Adrenal gland (tissue), 12 donors: ENCODE results near the gene CRB1. TPM values are rescaled to one million over a fixed set of nuclear protein-coding genes. Genes with fewer than 3 reads are reported as not detected.
A peak's percentile ranks its signal among the peaks of the same experiment; 100 is the strongest.
"Not testable (repeated sequence)": the region's sequence is repeated elsewhere in the genome, so short reads cannot be mapped to it uniquely, and the experiment has no call there.

ENCODE experiments used
- DNase-seq, 7 donors: peaks; one replicate each; pipeline ENCODE4 v3.0.0-alpha.2; 2019 to 2020
- H3K27ac ChIP-seq, 5 donors: fragments of 200-600 bp; sonication (generic) in 4 of 5; 1 replicate in 3 of 5; 2 replicates in 2 of 5; pipeline versions ENCODE4 v1.5.1 to v1.8.0; 2016 to 2020; ENCODE audit warnings: mild to moderate bottlenecking in 1 of 5
- H3K27me3 ChIP-seq: fragments of 200-600 bp; 2 replicates; pipeline ENCODE4 v1.8.0; 2021
- H3K36me3 ChIP-seq, 2 donors: fragments of 200-600 bp; replicated peaks in 1 of 2; 1 replicate in 1 of 2; 2 replicates in 1 of 2; pipeline versions ENCODE4 v1.5.1 to v1.8.0; 2018 to 2022
- H3K4me1 ChIP-seq, 2 donors: fragments of 200-600 bp; replicated peaks in 1 of 2; 1 replicate in 1 of 2; 2 replicates in 1 of 2; pipeline versions ENCODE4 v1.5.1 to v1.8.0; 2018 to 2021
- H3K4me3 ChIP-seq, 4 donors: fragments of 200-600 bp; sonication (generic) in 3 of 4; one replicate each; pipeline ENCODE4 v1.5.1; 2016 to 2018
- H3K9me3 ChIP-seq, 3 donors: fragments of 200-600 bp; sonication (generic) in 1 of 3; replicated peaks in 1 of 3; 1 replicate in 2 of 3; 2 replicates in 1 of 3; pipeline versions ENCODE4 v1.5.1 to v1.8.0; 2016 to 2021
- POLR2A ChIP-seq, 2 donors: fragments of 450-650 bp; IDR thresholded peaks; one replicate each; pipeline ENCODE4 v1.6.1; 2017; ENCODE audit warnings: antibody characterized with exemption in 2 of 2, mild to moderate bottlenecking in 2 of 2, moderate library complexity in 1 of 2
- WGBS, 4 donors: extraction: QIAGEN DNeasy Blood & Tissue Kit in 2 of 4; methylation state at CpG; one replicate each; pipeline versions ENCODE4 v1.1.5 to v1.1.7; 2013 to 2017; 5-methylcytosine and 5-hydroxymethylcytosine counted together
- intact Hi-C, 2 donors: fragments of 100-400 bp; cut with DNase I; formaldehyde crosslinking; loops; one replicate each; pipeline versions ENCODE4 v1.14.1 to v1.15.0; 2022 to 2023
- polyA plus RNA-seq, 3 donors: library from polyadenylated mRNA; stranded (reverse); fragments of 200-250 nt in 2 of 3; fragments of 350-450 nt in 1 of 3; fragmentation: Illumina TruSeq in 1 of 3; extraction: RNeasy Lipid Tissue Mini Kit (QIAGEN cat#74804) in 1 of 3; gene quantifications; one replicate each; pipeline ENCODE4 v1.2.3, GENCODE V29; 2013 to 2014
- total RNA-seq, 9 donors: library from RNA; depleted of rRNA in 4 of 9; stranded (reverse); fragments of >200 nt in 4 of 9; fragments of 120-200 nt in 1 of 9; fragmentation: NEBNext Ultra II Directional in 1 of 9; extraction: Animal tissue kit (Norgen Biotek cat#: 25700) in 1 of 9; gene quantifications; one replicate each; pipeline versions ENCODE4 v1.1.0 to v1.2.4, GENCODE V29; 2013 to 2023
- TF ChIP-seq, protein P1 (sequence below), 6 experiments: fragments of 450-650 bp in 4 of 6; fragments of 200-600 bp in 2 of 6; sonication (generic) in 1 of 6; IDR thresholded peaks; 1 replicate in 5 of 6; 2 replicates in 1 of 6; pipeline versions ENCODE4 v1.5.1 to v1.8.0; 2016 to 2021; ENCODE audit warnings: antibody characterized with exemption in 6 of 6, mild to moderate bottlenecking in 2 of 6, moderate library complexity in 1 of 6
- donor health status: healthy with polysubstance abuse.
- donor health status: Bipolar disorder and iron deficiency.
- donor health status: DM: yes; HTN: yes; CAD: no.
- donor health status: DM: no; HTN: no; CAD: no.
- donor health status: DM: no; HTN: no; CAD: no.
- donor health status: DM: yes; HTN: yes; CAD: no.

CRB1 gene
- total and polyA plus RNA-seq, 12 donors: 0.11 to 0.92 (median 0.39) TPM; not detected in 2

- Histone ChIP-seq H3K27me3 (no peaks in the 10 kb centered on the region), H3K9me3 (no peaks in the 10 kb centered on the region), H3K36me3 (no peaks in the 10 kb centered on the region), H3K27ac (no peak overlapping the region), H3K4me1 (no peaks in the 10 kb centered on the region), H3K4me3 (no peak overlapping the region)
- intact Hi-C loops: no loop called here
- 60 to 93% (median 88%) methylated on average over 1 to 2 of the region's 2 CpGs for WGBS, 4 donors
- DNase-seq: peak in 2 of 7 donors; percentile 10 to 16
- TF ChIP-seq POLR2A (IDR thresholded peaks at IDR 0.05): no peak
- TF ChIP-seq, protein P1, sequence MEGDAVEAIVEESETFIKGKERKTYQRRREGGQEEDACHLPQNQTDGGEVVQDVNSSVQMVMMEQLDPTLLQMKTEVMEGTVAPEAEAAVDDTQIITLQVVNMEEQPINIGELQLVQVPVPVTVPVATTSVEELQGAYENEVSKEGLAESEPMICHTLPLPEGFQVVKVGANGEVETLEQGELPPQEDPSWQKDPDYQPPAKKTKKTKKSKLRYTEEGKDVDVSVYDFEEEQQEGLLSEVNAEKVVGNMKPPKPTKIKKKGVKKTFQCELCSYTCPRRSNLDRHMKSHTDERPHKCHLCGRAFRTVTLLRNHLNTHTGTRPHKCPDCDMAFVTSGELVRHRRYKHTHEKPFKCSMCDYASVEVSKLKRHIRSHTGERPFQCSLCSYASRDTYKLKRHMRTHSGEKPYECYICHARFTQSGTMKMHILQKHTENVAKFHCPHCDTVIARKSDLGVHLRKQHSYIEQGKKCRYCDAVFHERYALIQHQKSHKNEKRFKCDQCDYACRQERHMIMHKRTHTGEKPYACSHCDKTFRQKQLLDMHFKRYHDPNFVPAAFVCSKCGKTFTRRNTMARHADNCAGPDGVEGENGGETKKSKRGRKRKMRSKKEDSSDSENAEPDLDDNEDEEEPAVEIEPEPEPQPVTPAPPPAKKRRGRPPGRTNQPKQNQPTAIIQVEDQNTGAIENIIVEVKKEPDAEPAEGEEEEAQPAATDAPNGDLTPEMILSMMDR (IDR thresholded peaks at IDR 0.05): no peak
Observed at GRCh38 chr1:197486946-197487345, 218.9 kb downstream of the CRB1 start.

DNA sequence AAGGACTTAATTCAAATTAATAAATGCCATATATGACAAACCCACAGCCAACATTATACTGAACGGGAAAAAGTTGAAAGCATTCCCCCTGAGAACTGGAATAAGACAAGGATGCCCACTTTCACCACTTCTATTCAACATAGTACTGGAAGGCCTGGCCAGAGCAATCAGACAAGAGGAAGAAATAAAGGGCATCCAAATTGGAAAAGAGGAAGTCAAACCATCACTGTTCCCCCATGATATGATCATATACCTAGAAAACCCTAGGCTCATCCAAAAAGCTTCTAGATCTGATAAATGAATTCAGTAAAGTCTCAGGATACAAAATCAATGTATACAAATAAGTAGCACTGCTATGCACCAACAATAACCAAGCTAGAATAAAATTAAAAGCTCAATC is 223.5 kb downstream of the CRB1 start:
- H3K27ac ChIP-seq, H3K27me3 ChIP-seq, H3K9me3 ChIP-seq, H3K4me1 ChIP-seq, DNase-seq, H3K4me3 ChIP-seq, intact Hi-C loops, H3K36me3 ChIP-seq: not testable (repeated sequence)
- 80 to 98% (median 92%) methylated on average over 1 of the region's 1 CpG for WGBS, 4 donors

GRCh38 chr1:197496722-197497121 is 228.7 kb downstream of the CRB1 start:
- no peaks in the 10 kb centered on the region for H3K4me1 ChIP-seq
- DNase-seq: no peak
- no peak for TF ChIP-seq POLR2A (IDR thresholded peaks at IDR 0.05)
- TF ChIP-seq, protein P1 (IDR thresholded peaks at IDR 0.05): no peak
- H3K27ac ChIP-seq: no peak overlapping the region
- no peaks in the 10 kb centered on the region for H3K36me3 ChIP-seq
- no peaks in the 10 kb centered on the region for H3K27me3 ChIP-seq
- H3K4me3 ChIP-seq: no peak overlapping the region
- 50 to 87% (median 85%) methylated on average over 2 to 10 of the region's 10 CpGs for WGBS, 4 donors
- intact Hi-C loops: no loop called here
- no peaks in the 10 kb centered on the region for H3K9me3 ChIP-seq

- TF ChIP-seq, protein P1 (IDR thresholded peaks at IDR 0.05): no peak
- TF ChIP-seq POLR2A (IDR thresholded peaks at IDR 0.05): no peak
- intact Hi-C loops: no loop called here
- Histone ChIP-seq H3K36me3 (no peaks in the 10 kb centered on the region), H3K27me3 (no peaks in the 10 kb centered on the region), H3K4me1 (no peaks in the 10 kb centered on the region), H3K9me3 (no peaks in the 10 kb centered on the region), H3K4me3 (no peak overlapping the region), H3K27ac (no peak overlapping the region)
- no peak for DNase-seq
- 90 to 95% (median 91%) methylated on average over 4 of the region's 4 CpGs for WGBS, 4 donors
Observed at GRCh38 chr1:197510691-197511378, 242.8 kb downstream of the CRB1 start.

DNA sequence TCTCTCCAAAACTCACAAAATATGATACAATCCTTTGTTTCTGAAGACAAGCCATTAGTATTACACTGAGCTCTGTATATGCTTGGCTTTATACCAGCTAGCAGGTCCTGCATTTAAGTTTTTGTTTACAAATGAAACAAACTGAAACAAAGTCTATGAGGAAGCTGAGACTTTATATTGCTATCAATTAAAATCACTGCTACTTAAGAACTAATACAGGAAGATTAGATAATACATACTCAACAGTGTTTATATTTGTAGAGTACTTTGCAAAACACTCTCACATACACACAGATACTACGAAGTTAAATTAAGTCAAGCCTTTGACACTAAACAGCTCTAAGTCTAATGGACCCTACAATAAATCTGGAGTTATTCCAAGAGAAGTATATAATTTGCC is 247.4 kb downstream of the CRB1 start:
- no peaks in the 10 kb centered on the region for H3K36me3 ChIP-seq
- H3K4me1 ChIP-seq: no peaks in the 10 kb centered on the region
- no peak for TF ChIP-seq POLR2A (IDR thresholded peaks at IDR 0.05)
- TF ChIP-seq, protein P1 (IDR thresholded peaks at IDR 0.05): no peak
- no peak for DNase-seq
- H3K27ac ChIP-seq: no peak overlapping the region
- intact Hi-C loops: no loop called here
- no peaks in the 10 kb centered on the region for H3K27me3 ChIP-seq
- whole genome bisulfite sequencing, 4 donors: 82 to 95% (median 90%) methylated on average over 1 of the region's 1 CpG
- no peak overlapping the region for H3K4me3 ChIP-seq
- H3K9me3 ChIP-seq: no peaks in the 10 kb centered on the region
